ENCODE data around the gene KLB.

Gene KLB

GRCh38 chr4:39458505-39459300, 52.0 kb downstream of the KLB start, which contains the start of the genes LIAS and RPL9:
LIAS (plus strand) TSS chr4:39459056; CDS start chr4:39459118, 62 bp downstream.
RPL9 (minus strand) TSS chr4:39458922; CDS start chr4:39458439, 483 bp downstream.
- peak; percentile 88 to 90 for DNase-seq (ENCODE audit: low read depth in 2 of 2, low spot score in 1 of 2)

GRCh38 chr4:39464886-39465501, 58.3 kb downstream of the KLB start:
- DNase-seq (ENCODE audit: low read depth in 2 of 2, low spot score in 1 of 2), result no peak

- no peak for DNase-seq (ENCODE audit: low read depth in 2 of 2, low spot score in 1 of 2)
Observed at GRCh38 chr4:39466747-39467146, 60.0 kb downstream of the KLB start.

GRCh38 chr4:39467464-39467863, 60.7 kb downstream of the KLB start:
- DNase-seq (ENCODE audit: low read depth in 2 of 2, low spot score in 1 of 2), result no peak

- no peak for DNase-seq (ENCODE audit: low read depth in 2 of 2, low spot score in 1 of 2)
Observed at GRCh38 chr4:39469429-39470077, 62.8 kb downstream of the KLB start.

GRCh38 chr4:39470402-39470801, 63.7 kb downstream of the KLB start:
- DNase-seq (ENCODE audit: low read depth in 2 of 2, low spot score in 1 of 2), result no peak

GRCh38 chr4:39472396-39472795, 65.7 kb downstream of the KLB start:
- no peak for DNase-seq (ENCODE audit: low read depth in 2 of 2, low spot score in 1 of 2)

- DNase-seq (ENCODE audit: low read depth in 2 of 2, low spot score in 1 of 2), result no peak
Observed at GRCh38 chr4:39476187-39476895, 69.6 kb downstream of the KLB start.

- DNase-seq (ENCODE audit: low read depth in 2 of 2, low spot score in 1 of 2), result no peak
Observed at GRCh38 chr4:39480251-39480650, 73.5 kb downstream of the KLB start.

GRCh38 chr4:39480902-39481695, 74.4 kb downstream of the KLB start:
- no peak for DNase-seq (ENCODE audit: low read depth in 2 of 2, low spot score in 1 of 2)

- no peak for DNase-seq (ENCODE audit: low read depth in 2 of 2, low spot score in 1 of 2)
Observed at GRCh38 chr4:39484582-39485272, 78.0 kb downstream of the KLB start.

GRCh38 chr4:39486221-39486804, 79.6 kb downstream of the KLB start:
- DNase-seq (ENCODE audit: low read depth in 2 of 2, low spot score in 1 of 2), result no peak

- DNase-seq (ENCODE audit: low read depth in 2 of 2, low spot score in 1 of 2), result no peak
Observed at GRCh38 chr4:39490322-39490721, 83.6 kb downstream of the KLB start.

- no peak for DNase-seq (ENCODE audit: low read depth in 2 of 2, low spot score in 1 of 2)
Observed at GRCh38 chr4:39494354-39494753, 87.6 kb downstream of the KLB start.

- DNase-seq (ENCODE audit: low read depth in 2 of 2, low spot score in 1 of 2), result no peak
Observed at GRCh38 chr4:39495446-39496213, 88.9 kb downstream of the KLB start.

GRCh38 chr4:39497909-39498726, 91.4 kb downstream of the KLB start:
- DNase-seq (ENCODE audit: low read depth in 2 of 2, low spot score in 1 of 2), result no peak

GRCh38 chr4:39498727-39499020, 91.9 kb downstream of the KLB start:
- no peak for DNase-seq (ENCODE audit: low read depth in 2 of 2, low spot score in 1 of 2)

Data from stimulated activated CD8-positive, alpha-beta memory T cell treated with anti-CD3 and anti-CD28 coated beads, Interleukin-4, amount 100 ng/mL, for 1 hour (primary cell).